Neuronal stem cell (in vitro differentiated cells): ENCODE measurements around the gene SMDT1.
A peak's percentile ranks its signal among the peaks of the same experiment; 100 is the strongest.

Source experiments
- DNase-seq: peaks from one replicate; pipeline ENCODE4 v3.0.0-alpha.2; 2013; ENCODE audit warnings: low spot score
- H2AFZ ChIP-seq: one replicate; pipeline ENCODE4 v1.6.1; 2013; ENCODE audit warnings: mild to moderate bottlenecking, low read length, inconsistent platforms
- H2AK5ac ChIP-seq: 2 replicates; pipeline ENCODE4 v1.6.1; 2013; ENCODE audit warnings: low read depth, mild to moderate bottlenecking, inconsistent platforms, low read length, moderate library complexity, mixed read lengths
- H2BK120ac ChIP-seq: 2 replicates; pipeline ENCODE4 v1.6.1; 2013; ENCODE audit warnings: low read depth, mild to moderate bottlenecking, inconsistent platforms, low read length, moderate library complexity, mixed read lengths
- H2BK12ac ChIP-seq: one replicate; pipeline ENCODE4 v1.6.1; 2013; ENCODE audit warnings: low read length, inconsistent platforms
- H2BK15ac ChIP-seq: 2 replicates; pipeline ENCODE4 v1.6.1; 2013; ENCODE audit warnings: mild to moderate bottlenecking, low read length, inconsistent platforms, mixed read lengths
- H2BK5ac ChIP-seq: one replicate; pipeline ENCODE4 v1.6.1; 2013; ENCODE audit warnings: inconsistent platforms, mild to moderate bottlenecking, low read length, moderate library complexity
- H3K14ac ChIP-seq: one replicate; pipeline ENCODE4 v1.6.1; 2013; ENCODE audit warnings: low read length, inconsistent platforms
- H3K18ac ChIP-seq: 2 replicates; pipeline ENCODE4 v1.6.1; 2013; ENCODE audit warnings: low read length, inconsistent platforms
- H3K23ac ChIP-seq: 2 replicates; pipeline ENCODE4 v1.6.1; 2013; ENCODE audit warnings: low read depth, mild to moderate bottlenecking, mixed read lengths, low read length, inconsistent platforms; ENCODE audit not compliant: poor library complexity
- H3K27ac ChIP-seq: replicated peaks from 3 replicates; pipeline ENCODE4 v1.5.1; 2013; ENCODE audit warnings: low read length, inconsistent platforms
- H3K27me3 ChIP-seq, 3 experiments: 2 replicates each; pipeline ENCODE4 v1.6.1; 2013; ENCODE audit warnings: low read length in 3 of 3, mild to moderate bottlenecking in 2 of 3, inconsistent platforms in 1 of 3, low read depth in 1 of 3, mixed read lengths in 1 of 3, moderate library complexity in 1 of 3; ENCODE audit not compliant: control insufficient read depth in 3 of 3, insufficient read depth in 3 of 3
- H3K36me3 ChIP-seq, 2 donors: replicated peaks in 1 of 2; 2 replicates each; pipeline ENCODE4 v1.6.1; 2013; ENCODE audit warnings: low read length in 2 of 2; ENCODE audit not compliant: control insufficient read depth in 2 of 2, insufficient read depth in 2 of 2
- H3K4ac ChIP-seq: 2 replicates; pipeline ENCODE4 v1.6.1; 2013; ENCODE audit warnings: inconsistent platforms, mild to moderate bottlenecking, low read length, moderate library complexity
- H3K4me1 ChIP-seq, 2 donors: 1 replicate in 1 of 2; 2 replicates in 1 of 2; pipeline ENCODE4 v1.6.1; 2013; ENCODE audit warnings: low read length in 2 of 2, low read depth in 1 of 2; ENCODE audit not compliant: control insufficient read depth in 2 of 2, insufficient read depth in 1 of 2
- H3K4me2 ChIP-seq: one replicate; pipeline ENCODE4 v1.6.1; 2013; ENCODE audit warnings: mild to moderate bottlenecking, low read length, inconsistent platforms; ENCODE audit not compliant: insufficient read depth, poor library complexity, severe bottlenecking
- H3K4me3 ChIP-seq, 2 donors: 2 replicates each; pipeline ENCODE4 v1.5.1; 2013; ENCODE audit warnings: low read length in 2 of 2, mild to moderate bottlenecking in 2 of 2, inconsistent platforms in 1 of 2, moderate library complexity in 1 of 2
- H3K79me1 ChIP-seq: one replicate; pipeline ENCODE4 v1.6.1; 2013; ENCODE audit warnings: low read depth, mild to moderate bottlenecking, inconsistent platforms, low read length, moderate library complexity
- H3K9ac ChIP-seq: one replicate; pipeline ENCODE4 v1.6.1; 2013; ENCODE audit warnings: mild to moderate bottlenecking, low read depth, low read length, inconsistent platforms; ENCODE audit not compliant: poor library complexity
- H3K9me3 ChIP-seq, 2 donors: replicated peaks in 1 of 2; 2 replicates each; pipeline versions ENCODE3 to v1.6.1; 2013; ENCODE audit warnings: low read length in 2 of 2, mild to moderate bottlenecking in 2 of 2, inconsistent platforms in 1 of 2, low read depth in 1 of 2, mixed read lengths in 1 of 2, moderate library complexity in 1 of 2; ENCODE audit not compliant: control insufficient read depth in 2 of 2, insufficient read depth in 1 of 2
- H4K8ac ChIP-seq: one replicate; pipeline ENCODE4 v1.6.1; 2013; ENCODE audit warnings: low read depth, mild to moderate bottlenecking, inconsistent platforms, low read length, moderate library complexity
- H4K91ac ChIP-seq: one replicate; pipeline ENCODE4 v1.6.1; 2013; ENCODE audit warnings: low read length, low read depth, mild to moderate bottlenecking, inconsistent platforms; ENCODE audit not compliant: poor library complexity
- WGBS, 2 donors: extraction: QIAGEN DNeasy Blood & Tissue Kit; methylation state at CpG; one replicate each; pipeline ENCODE4 v1.1.7; 2013; ENCODE audit warnings: missing lambda C conversion rate in 2 of 2, mixed read lengths in 1 of 2; ENCODE audit not compliant: insufficient read length in 2 of 2, insufficient replicate concordance in 1 of 2; ENCODE audit errors: extremely low coverage in 2 of 2; 5-methylcytosine and 5-hydroxymethylcytosine counted together

SMDT1 gene

GRCh38 chr22:42067671-42068251 is 11.7 kb upstream of the SMDT1 start:
- peaks cover 2% of the 10 kb centered on the region for H3K79me1 ChIP-seq
- peaks cover 13 to 40% of the 10 kb centered on the region in 2 donors for H3K36me3 ChIP-seq
- no CpG with 5 or more reads among the region's 14 CpGs for WGBS, 2 donors
- no peak overlapping the region for H3K4ac ChIP-seq
- H3K14ac ChIP-seq: no peak overlapping the region
- no peak overlapping the region for H2BK120ac ChIP-seq
- no peak overlapping the region for H4K91ac ChIP-seq
- no peak overlapping the region for H3K27ac ChIP-seq
- H2AK5ac ChIP-seq: no peak overlapping the region
- peak overlapping the region; percentile 6 for H4K8ac ChIP-seq
- no peak overlapping the region for H3K4me2 ChIP-seq
- H3K27me3 ChIP-seq: no peaks in the 10 kb centered on the region
- H3K4me1 ChIP-seq: peaks cover 10 to 23% of the 10 kb centered on the region in 2 donors
- no peak for DNase-seq
- peak overlapping the region; percentile 19 for H2BK5ac ChIP-seq
- no peak overlapping the region for H2BK12ac ChIP-seq
- H3K23ac ChIP-seq: no peak overlapping the region
- no peak overlapping the region for H3K18ac ChIP-seq
- no peak overlapping the region for H2AFZ ChIP-seq
- no peak overlapping the region for H2BK15ac ChIP-seq
- no peak overlapping the region for H3K4me3 ChIP-seq
- H3K9ac ChIP-seq: no peak overlapping the region
- peaks cover 0 to 3% of the 10 kb centered on the region in 2 donors for H3K9me3 ChIP-seq

GRCh38 chr22:42068291-42068690 is 11.2 kb upstream of the SMDT1 start:
- peaks cover 0 to 3% of the 10 kb centered on the region in 2 donors for H3K9me3 ChIP-seq
- H3K27me3 ChIP-seq: no peaks in the 10 kb centered on the region
- H3K23ac ChIP-seq: peak overlapping the region; percentile 80
- peaks cover 2% of the 10 kb centered on the region for H3K79me1 ChIP-seq
- peak overlapping the region; percentile 19 for H2BK5ac ChIP-seq
- H3K36me3 ChIP-seq: peaks cover 13 to 37% of the 10 kb centered on the region in 2 donors
- no peak overlapping the region for H3K4me2 ChIP-seq
- no peak overlapping the region for H2AFZ ChIP-seq
- H3K9ac ChIP-seq: peak overlapping the region; percentile 60
- H4K91ac ChIP-seq: no peak overlapping the region
- no peak overlapping the region for H2BK15ac ChIP-seq
- H2BK120ac ChIP-seq: no peak overlapping the region
- DNase-seq: no peak
- peaks cover 10 to 23% of the 10 kb centered on the region in 2 donors for H3K4me1 ChIP-seq
- H4K8ac ChIP-seq: no peak overlapping the region
- WGBS, 2 donors: no CpG with 5 or more reads among the region's 4 CpGs
- H2BK12ac ChIP-seq: no peak overlapping the region
- H3K18ac ChIP-seq: no peak overlapping the region
- H3K14ac ChIP-seq: no peak overlapping the region
- H2AK5ac ChIP-seq: no peak overlapping the region
- no peak overlapping the region for H3K4me3 ChIP-seq
- no peak overlapping the region for H3K4ac ChIP-seq
- no peak overlapping the region for H3K27ac ChIP-seq

GRCh38 chr22:42069801-42070516 is 9.5 kb upstream of the SMDT1 start:
- Histone ChIP-seq H3K4me3 (peak overlapping the region; percentile 58 to 73), H2BK120ac (no peak overlapping the region), H3K9ac (peak overlapping the region; percentile 50), H3K79me1 (no peaks in the 10 kb centered on the region), H3K27me3 (no peaks in the 10 kb centered on the region), H4K91ac (no peak overlapping the region), H4K8ac (no peak overlapping the region), H2AFZ (peak overlapping the region; percentile 96), H3K4ac (no peak overlapping the region), H3K27ac (peak overlapping the region; percentile 55), H2BK5ac (peak overlapping the region; percentile 97), H2BK12ac (no peak overlapping the region), H3K9me3 (peaks cover 0 to 5% of the 10 kb centered on the region in 2 donors), H3K23ac (no peak overlapping the region), H3K4me2 (peak overlapping the region; percentile 72), H3K36me3 (peaks cover 13 to 34% of the 10 kb centered on the region in 2 donors), H3K18ac (peak overlapping the region; percentile 6), H2BK15ac (no peak overlapping the region), H3K4me1 (peaks cover 10 to 20% of the 10 kb centered on the region in 2 donors), H3K14ac (no peak overlapping the region), H2AK5ac (no peak overlapping the region)
- WGBS, 2 donors: no CpG with 5 or more reads among the region's 19 CpGs
- no peak for DNase-seq
